ENCODE measurements around the gene COG7. TPM values are rescaled to one million over a fixed set of nuclear protein-coding genes. Genes with fewer than 3 reads are reported as not detected.
"Not testable (repeated sequence)": the region's sequence is repeated elsewhere in the genome, so short reads cannot be mapped to it uniquely, and the experiment has no call there.

The COG7 gene
- total RNA-seq, 6 experiments from 2014 or later, result 17.7 to 21.2 (median 19.7) TPM

DNA sequence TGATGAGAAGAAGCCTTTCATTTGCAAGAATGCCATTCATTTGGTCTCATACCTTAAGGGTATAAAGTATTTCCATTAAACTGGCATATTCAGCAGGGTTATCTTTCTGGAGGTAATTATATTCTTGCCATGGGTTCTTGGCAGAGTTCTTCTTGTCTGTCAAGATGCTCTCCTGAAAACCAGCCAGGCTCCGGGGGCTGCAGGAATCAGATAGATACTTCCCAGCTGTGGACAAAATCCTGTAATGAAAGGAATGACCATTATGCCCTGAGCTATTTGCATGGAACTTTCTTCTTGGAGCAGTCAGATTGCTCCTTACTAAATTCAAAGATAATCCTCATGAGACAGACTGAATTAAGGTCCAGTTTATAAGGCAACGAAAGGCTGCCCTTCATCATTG is 47.0 kb downstream of the COG7 start:
- Mint-ChIP-seq H3K4me3 (no peak overlapping the region), H3K27ac (no peak overlapping the region), H3K27me3 (ENCODE audit: insufficient read depth) (no peaks in the 10 kb centered on the region), H3K36me3 (ENCODE audit: low read depth) (peaks cover 36% of the 10 kb centered on the region), H3K9me3 (no peaks in the 10 kb centered on the region), H3K4me1 (ENCODE audit: low read depth) (peaks cover 30% of the 10 kb centered on the region)
- no peak for DNase-seq
- TF ChIP-seq, protein P1, sequence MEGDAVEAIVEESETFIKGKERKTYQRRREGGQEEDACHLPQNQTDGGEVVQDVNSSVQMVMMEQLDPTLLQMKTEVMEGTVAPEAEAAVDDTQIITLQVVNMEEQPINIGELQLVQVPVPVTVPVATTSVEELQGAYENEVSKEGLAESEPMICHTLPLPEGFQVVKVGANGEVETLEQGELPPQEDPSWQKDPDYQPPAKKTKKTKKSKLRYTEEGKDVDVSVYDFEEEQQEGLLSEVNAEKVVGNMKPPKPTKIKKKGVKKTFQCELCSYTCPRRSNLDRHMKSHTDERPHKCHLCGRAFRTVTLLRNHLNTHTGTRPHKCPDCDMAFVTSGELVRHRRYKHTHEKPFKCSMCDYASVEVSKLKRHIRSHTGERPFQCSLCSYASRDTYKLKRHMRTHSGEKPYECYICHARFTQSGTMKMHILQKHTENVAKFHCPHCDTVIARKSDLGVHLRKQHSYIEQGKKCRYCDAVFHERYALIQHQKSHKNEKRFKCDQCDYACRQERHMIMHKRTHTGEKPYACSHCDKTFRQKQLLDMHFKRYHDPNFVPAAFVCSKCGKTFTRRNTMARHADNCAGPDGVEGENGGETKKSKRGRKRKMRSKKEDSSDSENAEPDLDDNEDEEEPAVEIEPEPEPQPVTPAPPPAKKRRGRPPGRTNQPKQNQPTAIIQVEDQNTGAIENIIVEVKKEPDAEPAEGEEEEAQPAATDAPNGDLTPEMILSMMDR (IDR thresholded peaks at IDR 0.05), result no peak

DNA sequence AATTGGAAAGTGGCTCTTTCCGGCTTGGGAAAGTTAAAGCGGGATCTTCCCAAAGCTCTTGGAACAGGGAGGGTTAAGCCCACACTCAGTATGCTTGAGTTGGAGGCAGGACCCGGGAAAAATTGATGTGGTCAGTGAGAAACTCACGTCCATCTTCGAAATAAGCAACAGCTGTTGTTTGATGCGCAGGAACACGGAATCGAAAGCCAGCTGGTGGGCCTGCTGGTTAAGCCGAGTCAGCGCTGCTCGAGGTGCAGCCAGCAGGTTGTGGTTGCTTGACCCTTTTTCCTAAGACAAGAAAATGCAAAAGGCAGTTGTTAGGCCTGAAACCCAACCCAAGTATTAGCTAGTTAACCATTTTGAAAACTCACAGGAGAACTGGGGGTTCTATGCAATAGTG is 49.4 kb downstream of the COG7 start:
- H3K4me1 Mint-ChIP-seq (ENCODE audit: low read depth), result peaks cover 9% of the 10 kb centered on the region
- peaks cover 29% of the 10 kb centered on the region for H3K36me3 Mint-ChIP-seq (ENCODE audit: low read depth)
- no peak overlapping the region for H3K27ac Mint-ChIP-seq
- DNase-seq, result no peak
- TF ChIP-seq, protein P1 (IDR thresholded peaks at IDR 0.05), result no peak
- H3K9me3 Mint-ChIP-seq, result no peaks in the 10 kb centered on the region
- no peak overlapping the region for H3K4me3 Mint-ChIP-seq
- no peaks in the 10 kb centered on the region for H3K27me3 Mint-ChIP-seq (ENCODE audit: insufficient read depth)

DNA sequence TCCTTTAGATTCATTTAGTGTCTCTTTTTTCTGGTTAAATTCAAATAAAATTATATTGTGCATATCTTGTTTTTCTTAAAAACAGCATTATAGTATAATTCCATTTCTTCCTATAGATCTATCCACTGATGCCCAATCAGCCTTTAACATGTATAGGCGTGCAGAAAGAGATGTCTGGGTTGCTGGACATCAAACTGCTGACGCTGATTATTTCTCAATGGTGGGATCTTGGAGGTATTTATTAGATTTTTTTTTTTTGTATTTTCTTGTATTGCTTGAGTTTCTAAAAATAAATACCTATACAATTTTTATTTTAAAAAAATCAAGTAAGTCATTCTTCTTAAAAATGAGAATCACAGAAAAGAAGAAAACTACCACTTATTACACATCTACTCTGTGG is 50.9 kb downstream of the COG7 start:
- peaks cover 36% of the 10 kb centered on the region for H3K36me3 Mint-ChIP-seq (ENCODE audit: low read depth)
- no peak overlapping the region for H3K4me3 Mint-ChIP-seq
- DNase-seq, result no peak
- H3K27ac Mint-ChIP-seq, result no peak overlapping the region
- TF ChIP-seq, protein P1 (IDR thresholded peaks at IDR 0.05), result no peak
- H3K9me3 Mint-ChIP-seq, result no peaks in the 10 kb centered on the region
- H3K27me3 Mint-ChIP-seq (ENCODE audit: insufficient read depth), result no peaks in the 10 kb centered on the region
- peaks cover 4% of the 10 kb centered on the region for H3K4me1 Mint-ChIP-seq (ENCODE audit: low read depth)

DNA sequence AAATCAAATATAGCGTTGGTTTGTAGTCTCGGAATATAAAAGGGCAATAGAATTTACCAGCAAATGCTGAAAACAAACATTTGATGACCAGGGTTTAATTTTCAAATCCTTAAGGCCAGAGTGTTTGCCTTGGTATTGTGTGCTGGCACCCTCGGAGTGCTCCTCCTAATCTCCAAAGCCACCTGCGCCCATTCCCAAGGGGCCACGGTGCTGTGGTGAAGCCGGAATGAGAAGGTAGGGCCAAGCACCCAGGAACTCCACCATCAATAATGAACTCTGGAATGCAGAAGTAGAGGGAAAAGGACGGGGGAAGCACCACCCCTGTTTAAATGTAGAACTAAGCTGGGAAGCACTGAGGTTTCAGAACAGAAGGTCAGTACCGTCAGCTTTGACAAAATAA is 51.9 kb downstream of the COG7 start:
- Mint-ChIP-seq H3K9me3 (no peaks in the 10 kb centered on the region), H3K27ac (no peak overlapping the region), H3K4me1 (ENCODE audit: low read depth) (no peaks in the 10 kb centered on the region), H3K27me3 (ENCODE audit: insufficient read depth) (no peaks in the 10 kb centered on the region), H3K4me3 (no peak overlapping the region), H3K36me3 (ENCODE audit: low read depth) (peaks cover 37% of the 10 kb centered on the region)
- DNase-seq, result no peak
- TF ChIP-seq, protein P1 (IDR thresholded peaks at IDR 0.05), result no peak

DNA sequence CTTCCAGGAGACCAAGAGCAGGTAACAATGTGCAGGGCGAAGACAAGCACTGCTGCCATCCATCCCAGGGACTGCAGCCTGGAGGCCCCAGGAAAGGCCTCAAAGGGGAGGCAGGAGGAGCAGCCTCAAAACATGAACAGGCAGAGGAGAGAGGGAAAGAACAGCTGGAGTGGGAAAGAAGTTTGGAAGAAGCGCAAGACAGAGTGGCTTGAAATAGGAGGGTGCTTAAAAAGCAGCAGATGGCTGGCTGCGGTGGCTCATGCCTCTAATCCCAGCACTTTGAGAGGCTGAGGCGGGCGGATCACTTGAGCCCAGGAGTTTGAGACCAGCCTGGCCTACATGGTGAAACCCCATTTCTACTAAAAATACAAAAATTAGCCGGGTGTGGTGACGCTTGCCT is 52.5 kb downstream of the COG7 start:
- H3K9me3 Mint-ChIP-seq; H3K27me3 Mint-ChIP-seq (ENCODE audit: insufficient read depth); H3K4me3 Mint-ChIP-seq; DNase-seq; H3K4me1 Mint-ChIP-seq (ENCODE audit: low read depth); H3K27ac Mint-ChIP-seq: not testable (repeated sequence)
- H3K36me3 Mint-ChIP-seq (ENCODE audit: low read depth), result peaks cover 34% of the 10 kb centered on the region

DNA sequence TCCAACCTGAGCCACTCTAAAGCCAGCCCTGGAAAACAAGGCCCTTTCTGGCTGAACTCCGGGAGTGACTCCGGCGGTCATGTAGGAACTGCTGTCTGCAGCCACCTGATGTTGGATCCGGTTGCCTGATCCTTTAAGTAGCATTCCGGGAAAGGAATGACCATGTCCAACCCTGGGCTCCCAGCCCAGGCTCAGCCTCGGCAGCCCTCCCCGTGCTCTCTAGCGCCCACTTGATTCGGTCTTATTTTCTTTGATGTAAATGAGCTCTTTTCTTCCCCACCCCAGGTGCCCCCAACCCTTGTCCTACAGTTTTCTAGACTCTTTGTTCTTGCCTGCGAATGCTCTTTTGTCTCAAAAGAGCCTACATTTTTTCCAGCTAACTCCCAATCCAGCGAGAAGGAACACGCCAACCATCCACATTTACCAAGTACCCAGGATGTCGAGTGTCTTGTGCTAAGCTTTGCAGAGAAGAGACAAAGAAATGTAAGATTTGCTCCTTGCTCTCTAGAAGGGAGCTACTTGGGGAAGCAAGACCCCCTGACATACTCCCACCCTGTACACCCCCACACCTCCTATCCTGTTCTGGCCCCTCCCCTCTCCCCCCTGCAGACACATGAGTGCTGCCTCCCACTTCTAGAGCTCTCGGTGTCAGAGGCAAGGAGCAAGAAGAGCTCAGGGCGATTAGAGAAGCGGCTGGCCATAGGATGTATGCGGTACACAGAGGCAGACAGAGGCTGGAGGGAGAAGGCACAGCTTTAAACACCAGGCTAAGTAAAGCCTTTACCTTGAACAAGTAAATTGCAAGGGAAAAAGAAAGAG is 53.8 kb downstream of the COG7 start:
- H3K36me3 Mint-ChIP-seq (ENCODE audit: low read depth), result peaks cover 34% of the 10 kb centered on the region; the same call in 1 of the 2 replicates
- no peak overlapping the region for H3K4me3 Mint-ChIP-seq
- DNase-seq, result no peak
- H3K4me1 Mint-ChIP-seq (ENCODE audit: low read depth), result no peaks in the 10 kb centered on the region
- H3K27me3 Mint-ChIP-seq (ENCODE audit: insufficient read depth), result no peaks in the 10 kb centered on the region
- no peaks in the 10 kb centered on the region for H3K9me3 Mint-ChIP-seq
- TF ChIP-seq, protein P1 (IDR thresholded peaks at IDR 0.05), result 0 out of 2 replicates have a peak, but pooled peaks have one; percentile 9
- no peak overlapping the region for H3K27ac Mint-ChIP-seq
